Thoracic aorta (tissue), 2 donors: ENCODE data around the gene SCAF1. TPM values are rescaled to one million over a fixed set of nuclear protein-coding genes. Genes with fewer than 3 reads are reported as not detected.

ENCODE experiments used
- ATAC-seq: fragments of 150-250 bp; one replicate; pipeline ENCODE4 v1.8.0; 2017; ENCODE audit warnings: low read depth; ENCODE audit not compliant: insufficient number of reproducible peaks, low FRiP score
- DNase-seq: peaks from one replicate; pipeline ENCODE4 v3.0.0-alpha.2; 2020; ENCODE audit warnings: low spot score
- H3K27ac ChIP-seq, 2 donors: fragments of 200-600 bp; sonication (generic); 1 replicate in 1 of 2; 2 replicates in 1 of 2; pipeline ENCODE4 v1.5.1; 2016; ENCODE audit warnings: mild to moderate bottlenecking in 2 of 2, moderate library complexity in 2 of 2
- H3K27me3 ChIP-seq: fragments of 200-600 bp; sonication (generic); replicated peaks from 2 replicates; pipeline ENCODE4 v1.6.0; 2016; ENCODE audit warnings: mild to moderate bottlenecking; ENCODE audit not compliant: insufficient read depth
- H3K36me3 ChIP-seq: fragments of 200-600 bp; sonication (generic); one replicate; pipeline ENCODE4 v1.5.1; 2016
- H3K4me1 ChIP-seq, 2 donors: fragments of 200-600 bp; sonication (generic); 1 replicate in 1 of 2; 2 replicates in 1 of 2; pipeline versions ENCODE4 v1.5.1 to v1.6.0; 2016; ENCODE audit warnings: low read depth in 2 of 2, mild to moderate bottlenecking in 1 of 2; ENCODE audit not compliant: control insufficient read depth in 1 of 2
- H3K4me3 ChIP-seq: fragments of 200-600 bp; sonication (generic); 2 replicates; pipeline ENCODE4 v1.5.1; 2016; ENCODE audit warnings: mild to moderate bottlenecking
- H3K9me3 ChIP-seq: fragments of 200-600 bp; sonication (generic); 2 replicates; pipeline ENCODE4 v1.5.1; 2016
- total RNA-seq, 2 donors: library from RNA; depleted of rRNA; stranded (reverse); fragments of >200 nt; gene quantifications; one replicate each; pipeline versions ENCODE4 v1.1.0 to v1.2.3, GENCODE V29; 2016
- TF ChIP-seq, protein P1 (sequence below): fragments of 200-600 bp; sonication (generic); IDR thresholded peaks from one replicate; pipeline ENCODE4 v1.5.1; 2019; ENCODE audit warnings: antibody characterized with exemption

SCAF1 gene
- total RNA-seq, 2 donors from 2014 or later, result 27.3 to 30.6 TPM

DNA sequence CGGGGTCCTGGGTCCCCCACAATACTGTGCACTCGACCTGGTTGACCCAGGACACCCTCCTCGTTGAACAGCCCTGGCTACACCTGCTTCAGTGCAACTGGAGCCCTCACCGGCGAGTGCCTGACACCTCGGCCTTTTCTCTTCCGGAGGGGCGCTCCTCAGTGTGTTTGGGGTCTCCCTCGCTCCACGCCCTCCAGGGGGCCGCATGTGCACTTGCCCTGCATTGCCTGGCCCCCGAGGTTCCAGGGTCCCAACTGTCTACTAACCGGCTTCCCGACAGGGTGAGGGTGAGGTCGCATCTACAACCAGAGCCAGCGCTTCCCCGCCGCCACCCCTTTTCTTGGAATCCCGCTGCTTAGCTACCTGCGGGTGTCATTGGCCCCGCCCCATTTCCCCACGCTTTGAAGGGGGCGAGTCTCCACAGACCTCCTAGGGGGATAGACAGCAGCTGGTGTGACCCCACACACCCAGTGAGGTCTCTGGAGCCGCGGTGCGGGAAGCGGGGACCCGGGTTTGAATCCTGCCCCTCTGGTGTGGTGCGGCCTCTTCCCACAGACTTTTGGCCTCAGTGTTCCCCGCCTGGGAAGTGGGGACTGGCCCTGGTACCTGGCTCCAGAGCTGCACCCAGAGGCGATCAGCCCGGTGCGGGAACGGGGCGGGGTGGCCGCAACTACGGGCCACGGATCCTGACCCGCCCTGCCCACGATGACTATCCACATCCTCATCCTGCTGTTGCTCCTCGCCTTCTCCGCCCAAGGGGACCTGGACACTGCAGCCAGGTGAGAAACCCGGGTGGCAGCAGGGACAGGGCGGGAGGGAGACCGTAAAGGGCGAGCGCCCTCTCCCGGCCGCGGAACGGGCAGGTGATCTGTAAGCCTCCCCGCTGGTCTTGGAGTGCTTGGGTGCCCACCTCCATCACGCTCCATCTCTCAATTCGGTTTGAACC, 47.4 kb downstream of the SCAF1 start, which contains the start of gene ADM5:
Gene ADM5, plus strand, starts transcription at position 462 of the 946 bp plus-strand sequence. Its CDS starts 244 bp downstream, at position 706.
- Histone ChIP-seq H3K27ac (peak within 1 kb of the TSS; percentile 23 to 30), H3K4me3 (peak within 1 kb of the TSS; percentile 74), H3K9me3 (no peaks in the 10 kb centered on the region), H3K27me3 (no peaks in the 10 kb centered on the region), H3K4me1 (peaks cover 4 to 28% of the 10 kb centered on the region in 2 donors), H3K36me3 (peaks cover 17% of the 10 kb centered on the region)
- DNase-seq (no peak), ATAC-seq (no peak)
- TF ChIP-seq, protein P1, sequence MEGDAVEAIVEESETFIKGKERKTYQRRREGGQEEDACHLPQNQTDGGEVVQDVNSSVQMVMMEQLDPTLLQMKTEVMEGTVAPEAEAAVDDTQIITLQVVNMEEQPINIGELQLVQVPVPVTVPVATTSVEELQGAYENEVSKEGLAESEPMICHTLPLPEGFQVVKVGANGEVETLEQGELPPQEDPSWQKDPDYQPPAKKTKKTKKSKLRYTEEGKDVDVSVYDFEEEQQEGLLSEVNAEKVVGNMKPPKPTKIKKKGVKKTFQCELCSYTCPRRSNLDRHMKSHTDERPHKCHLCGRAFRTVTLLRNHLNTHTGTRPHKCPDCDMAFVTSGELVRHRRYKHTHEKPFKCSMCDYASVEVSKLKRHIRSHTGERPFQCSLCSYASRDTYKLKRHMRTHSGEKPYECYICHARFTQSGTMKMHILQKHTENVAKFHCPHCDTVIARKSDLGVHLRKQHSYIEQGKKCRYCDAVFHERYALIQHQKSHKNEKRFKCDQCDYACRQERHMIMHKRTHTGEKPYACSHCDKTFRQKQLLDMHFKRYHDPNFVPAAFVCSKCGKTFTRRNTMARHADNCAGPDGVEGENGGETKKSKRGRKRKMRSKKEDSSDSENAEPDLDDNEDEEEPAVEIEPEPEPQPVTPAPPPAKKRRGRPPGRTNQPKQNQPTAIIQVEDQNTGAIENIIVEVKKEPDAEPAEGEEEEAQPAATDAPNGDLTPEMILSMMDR, result no peak

DNA sequence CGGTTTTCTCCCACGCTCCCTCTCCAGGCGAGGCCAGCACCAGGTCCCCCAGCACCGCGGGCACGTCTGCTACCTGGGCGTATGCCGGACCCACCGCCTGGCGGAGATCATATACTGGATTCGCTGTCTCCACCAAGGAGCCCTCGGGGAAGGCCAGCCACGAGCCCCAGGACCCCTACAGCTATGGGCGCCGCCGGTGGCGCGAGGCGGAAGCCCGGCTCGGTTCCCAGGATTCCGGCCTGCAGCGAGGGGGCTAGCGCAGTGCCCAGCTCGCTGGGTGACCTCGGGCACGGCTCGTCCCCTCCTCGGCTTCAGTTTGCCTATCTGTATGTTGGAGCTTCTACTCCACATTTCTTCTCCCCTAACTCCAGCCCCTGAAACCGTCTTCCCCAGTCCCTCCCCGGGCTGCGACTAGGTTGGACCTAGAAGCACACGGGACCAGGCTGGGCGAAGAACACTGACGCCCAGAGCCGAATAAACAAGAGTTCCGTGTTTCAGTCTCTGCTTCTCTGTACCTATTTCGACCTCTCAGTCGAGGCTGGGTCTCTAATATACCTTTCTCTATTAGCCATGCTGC, 48.2 kb downstream of the SCAF1 start:
- Histone ChIP-seq H3K4me1 (peaks cover 4 to 28% of the 10 kb centered on the region in 2 donors), H3K27me3 (no peaks in the 10 kb centered on the region), H3K36me3 (peaks cover 10% of the 10 kb centered on the region), H3K4me3 (peak overlapping the region; percentile 74), H3K27ac (peak overlapping the region; percentile 23 to 30), H3K9me3 (no peaks in the 10 kb centered on the region)
- TF ChIP-seq, protein P1, result peak; percentile 19
- no peak for DNase-seq
- ATAC-seq, result no peak

DNA sequence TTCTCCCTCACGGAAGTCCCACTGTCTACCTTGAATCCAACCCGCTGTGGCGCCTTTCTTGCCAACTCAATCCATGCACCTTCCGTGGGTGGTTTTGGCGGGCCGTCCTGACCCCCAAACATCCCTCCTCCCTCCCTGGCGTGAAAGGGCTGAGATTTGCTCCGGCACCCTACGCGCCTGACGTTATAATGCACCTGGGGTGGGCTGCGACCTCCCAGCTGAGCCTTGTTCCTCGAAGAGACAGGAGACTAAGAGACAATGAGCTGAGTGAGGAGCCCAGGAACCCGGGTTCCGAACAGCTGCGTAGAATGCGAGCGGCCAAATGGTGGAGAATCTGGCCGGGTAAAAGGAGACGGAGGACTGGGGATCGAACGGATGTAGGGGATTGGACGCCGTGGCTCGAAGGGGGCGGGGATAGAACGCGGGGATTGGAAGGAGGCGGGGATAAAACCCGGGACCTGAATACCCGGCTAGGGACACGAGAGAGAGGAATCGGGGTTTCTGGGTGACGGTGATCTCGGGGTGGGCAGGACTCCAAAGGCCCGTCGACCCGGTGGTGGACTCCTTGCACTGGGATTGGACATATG, 48.7 kb downstream of the SCAF1 start, which contains the start of gene CPT1C:
Gene CPT1C, plus strand, starts transcription at position 461 of the 587 bp plus-strand sequence. CDS start 1,137 bp downstream, outside the sequence.
- peak within 1 kb of the TSS; percentile 74 for H3K4me3 ChIP-seq
- peaks cover 4% of the 10 kb centered on the region for H3K36me3 ChIP-seq
- peak within 1 kb of the TSS; percentile 23 to 30 for H3K27ac ChIP-seq
- ATAC-seq, result no peak
- no peaks in the 10 kb centered on the region for H3K9me3 ChIP-seq
- no peaks in the 10 kb centered on the region for H3K27me3 ChIP-seq
- no peak for DNase-seq
- H3K4me1 ChIP-seq, result peaks cover 4 to 28% of the 10 kb centered on the region in 2 donors
- TF ChIP-seq, protein P1, result no peak

DNA sequence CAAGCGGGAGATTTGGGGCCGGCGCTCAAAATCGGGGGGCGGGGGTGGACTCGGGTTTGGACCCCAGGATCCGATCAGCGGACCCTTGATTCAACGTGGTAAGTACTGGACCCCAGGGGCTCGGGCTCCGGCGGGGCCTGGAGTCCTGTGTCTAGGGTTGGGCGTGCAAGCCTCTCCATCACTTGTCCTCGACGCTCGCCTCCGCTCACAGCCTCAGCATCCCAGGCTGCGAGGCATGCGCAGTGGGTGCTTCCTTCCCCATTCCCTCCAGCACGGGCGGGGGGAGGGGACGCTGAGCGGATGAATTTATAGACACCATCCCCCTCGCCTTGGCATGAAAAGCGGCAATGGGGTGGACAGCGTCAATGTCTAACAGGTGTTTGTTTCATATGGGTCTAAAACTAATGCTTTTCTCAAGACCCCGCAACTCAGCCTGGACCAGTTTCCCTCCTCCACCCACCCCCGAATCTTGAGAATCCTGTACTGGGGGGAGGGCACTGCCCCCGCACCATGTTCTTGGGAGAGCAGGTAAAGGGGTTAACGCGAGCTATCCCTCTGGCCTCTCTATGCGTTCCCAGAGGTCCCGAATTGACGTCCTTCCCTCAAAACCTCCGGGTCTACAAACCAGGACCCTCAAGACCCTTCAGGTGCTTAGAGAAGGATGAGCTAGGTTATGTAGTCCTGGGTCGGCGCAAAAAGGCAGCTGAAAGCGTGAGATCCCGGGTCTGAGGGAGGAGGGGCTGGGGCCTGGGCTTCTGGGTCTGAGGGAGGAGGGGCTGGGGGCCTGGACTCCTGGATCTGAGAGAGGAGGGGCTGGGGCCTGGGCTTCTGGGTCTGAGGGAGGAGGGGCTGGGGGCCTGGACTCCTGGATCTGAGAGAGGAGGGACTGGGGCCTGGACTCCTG, 49.5 kb downstream of the SCAF1 start:
- H3K4me3 ChIP-seq, result peak overlapping the region; percentile 74
- H3K27ac ChIP-seq, result no peak overlapping the region
- H3K9me3 ChIP-seq, result no peaks in the 10 kb centered on the region
- ATAC-seq, result no peak
- TF ChIP-seq, protein P1, result no peak
- H3K27me3 ChIP-seq, result no peaks in the 10 kb centered on the region
- H3K36me3 ChIP-seq, result no peaks in the 10 kb centered on the region
- H3K4me1 ChIP-seq, result peaks cover 4 to 28% of the 10 kb centered on the region in 2 donors
- no peak for DNase-seq
